Vein endothelial cell (primary cell): Measurements from ENCODE around the gene ZFYVE1. TPM values are rescaled to one million over a fixed set of nuclear protein-coding genes. Genes with fewer than 3 reads are reported as not detected.

ENCODE experiments used
- small RNA-seq: library from RNA; depleted of rRNA; stranded (forward); fragments of <200 nt; gene quantifications from one replicate; pipeline ENCODE3, GENCODE V24; 2012
- total RNA-seq: library from RNA; depleted of rRNA; stranded (reverse); fragments of >200 nt; gene quantifications from 2 replicates; pipeline ENCODE4 v1.2.3, GENCODE V29; 2012

ZFYVE1 gene, protein sequence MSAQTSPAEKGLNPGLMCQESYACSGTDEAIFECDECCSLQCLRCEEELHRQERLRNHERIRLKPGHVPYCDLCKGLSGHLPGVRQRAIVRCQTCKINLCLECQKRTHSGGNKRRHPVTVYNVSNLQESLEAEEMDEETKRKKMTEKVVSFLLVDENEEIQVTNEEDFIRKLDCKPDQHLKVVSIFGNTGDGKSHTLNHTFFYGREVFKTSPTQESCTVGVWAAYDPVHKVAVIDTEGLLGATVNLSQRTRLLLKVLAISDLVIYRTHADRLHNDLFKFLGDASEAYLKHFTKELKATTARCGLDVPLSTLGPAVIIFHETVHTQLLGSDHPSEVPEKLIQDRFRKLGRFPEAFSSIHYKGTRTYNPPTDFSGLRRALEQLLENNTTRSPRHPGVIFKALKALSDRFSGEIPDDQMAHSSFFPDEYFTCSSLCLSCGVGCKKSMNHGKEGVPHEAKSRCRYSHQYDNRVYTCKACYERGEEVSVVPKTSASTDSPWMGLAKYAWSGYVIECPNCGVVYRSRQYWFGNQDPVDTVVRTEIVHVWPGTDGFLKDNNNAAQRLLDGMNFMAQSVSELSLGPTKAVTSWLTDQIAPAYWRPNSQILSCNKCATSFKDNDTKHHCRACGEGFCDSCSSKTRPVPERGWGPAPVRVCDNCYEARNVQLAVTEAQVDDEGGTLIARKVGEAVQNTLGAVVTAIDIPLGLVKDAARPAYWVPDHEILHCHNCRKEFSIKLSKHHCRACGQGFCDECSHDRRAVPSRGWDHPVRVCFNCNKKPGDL
- 29.7 and 30.3 TPM in 2 replicates for total RNA-seq

DNA sequence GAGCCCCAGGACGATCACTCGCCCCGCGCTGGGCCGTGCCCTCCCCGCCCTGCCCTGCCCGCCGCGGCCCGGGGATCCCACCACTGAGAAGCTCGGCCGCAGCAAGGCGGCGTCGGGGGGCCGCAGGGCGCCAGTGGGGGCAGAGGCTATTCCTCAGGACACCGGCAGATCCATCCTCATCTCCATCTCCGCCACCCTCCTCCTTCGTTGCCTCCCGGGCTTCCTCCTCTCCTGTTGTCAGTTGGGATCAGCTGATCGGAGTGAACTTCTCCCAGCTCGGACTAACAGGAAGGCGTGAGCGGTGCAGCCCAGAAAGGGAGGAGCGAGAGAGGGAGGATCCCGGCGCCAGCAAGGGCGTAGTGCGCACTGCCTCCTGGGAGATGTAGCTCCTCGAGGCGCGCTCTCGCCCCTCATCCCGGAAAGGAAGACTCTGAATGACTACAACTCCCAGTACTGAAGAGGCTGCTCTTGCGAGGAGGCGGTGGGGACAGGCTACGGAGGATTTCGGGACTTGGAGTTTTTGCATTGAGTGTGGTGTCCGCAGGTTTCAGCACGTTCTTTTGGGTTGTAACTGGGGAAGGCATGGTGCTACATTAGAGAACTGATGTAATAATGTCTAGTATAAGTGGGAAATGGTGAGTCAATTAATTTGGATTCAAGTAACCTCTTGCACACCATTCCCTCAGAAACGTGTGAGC lies at the start of gene ZFYVE1:
Gene ZFYVE1 (minus strand): TSS at position 262 of the 698 bp plus-strand sequence. CDS start 2,598 bp downstream, outside the sequence.

DNA sequence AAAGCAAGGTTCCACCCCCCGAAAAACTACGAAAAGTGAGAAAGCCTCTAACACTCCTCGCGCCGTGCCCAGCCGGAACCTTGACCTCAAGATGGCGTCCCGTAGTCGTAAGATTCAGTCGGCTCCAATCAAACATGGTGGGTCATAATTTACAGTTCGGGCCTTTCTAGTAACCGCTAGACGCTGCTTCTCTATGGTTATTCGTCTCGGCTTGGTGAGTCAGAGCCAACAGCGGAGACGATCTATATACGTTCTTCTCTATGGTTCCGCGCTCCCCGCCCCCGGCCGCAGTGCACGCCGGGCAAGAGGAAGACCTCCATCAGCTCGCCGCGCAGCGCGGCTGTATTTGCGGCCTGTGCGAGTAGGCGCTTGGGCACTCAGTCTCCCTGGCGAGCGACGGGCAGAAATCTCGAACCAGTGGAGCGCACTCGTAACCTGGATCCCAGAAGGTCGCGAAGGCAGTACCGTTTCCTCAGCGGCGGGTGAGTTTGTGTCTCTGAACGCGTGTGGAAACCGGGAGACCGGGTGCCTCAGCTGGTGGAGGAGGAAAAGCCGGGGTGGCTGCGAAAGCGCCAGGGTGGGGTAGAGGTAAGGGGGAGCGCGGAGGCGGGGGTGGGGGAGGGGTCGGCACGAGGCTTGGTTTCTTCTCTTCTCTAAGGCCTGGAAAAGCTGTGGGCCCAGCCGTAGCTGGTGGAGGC lies 31.5 kb upstream of the ZFYVE1 start, which contains the start of gene RBM25:
Gene RBM25 (plus strand): TSS at position 311 of the 698 bp plus-strand sequence. CDS start 13,108 bp downstream, outside the sequence.

DNA sequence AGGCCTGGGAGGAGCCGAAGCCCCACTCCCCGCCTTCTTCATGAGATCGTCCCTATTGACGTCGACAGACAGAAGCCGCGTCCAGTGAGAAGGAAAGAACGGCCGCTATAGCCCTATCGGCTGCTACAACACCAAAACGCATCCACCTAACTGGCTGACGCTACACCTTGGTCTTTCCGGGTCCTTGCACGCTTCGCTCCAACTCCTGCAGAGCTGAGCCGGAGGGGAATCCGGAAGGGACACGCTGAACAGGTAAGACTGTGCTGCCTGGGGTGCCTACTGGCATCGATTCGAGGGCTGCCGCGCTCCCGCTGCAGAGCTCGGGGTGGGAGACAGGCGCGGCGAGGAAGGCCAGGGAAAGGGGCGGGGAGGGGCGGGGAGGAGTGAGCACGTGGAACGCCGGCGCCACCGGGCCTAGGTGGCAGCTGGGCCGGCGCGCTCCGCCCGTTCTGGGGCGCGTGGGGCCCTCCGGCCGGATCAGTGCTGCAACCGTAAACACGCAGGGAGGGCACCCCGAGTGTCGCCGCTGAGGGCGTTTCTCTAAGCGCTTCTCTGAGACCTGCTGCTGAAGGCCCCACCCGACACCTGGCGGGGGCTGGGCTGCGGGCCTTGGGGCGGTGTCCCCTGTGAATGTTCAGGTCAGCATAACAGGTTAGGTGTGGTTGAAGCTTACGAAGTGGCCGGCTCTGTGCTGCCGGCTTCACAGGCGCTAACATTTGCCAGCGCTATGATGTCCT lies 100.4 kb downstream of the ZFYVE1 start, which contains the start of gene DCAF4:
Gene DCAF4 (plus strand): TSS at position 173 of the 737 bp plus-strand sequence. CDS start 11,515 bp downstream, outside the sequence.

Small RNAs within 50 kb of the gene (small RNA-seq; reads per million reads assigned to genes)
- gene RN7SL586P: not detected

Other genes with a start within 250 kb of the ZFYVE1 start
- gene DPF3, start 133.0 kb downstream of the ZFYVE1 start, total RNA-seq: 4.2 and 7.0 TPM in 2 replicates
- 10.1 and 12.5 TPM in 2 replicates for gene DCAF4, start 100.6 kb downstream of the ZFYVE1 start, total RNA-seq
- gene RBM25, start 31.4 kb upstream of the ZFYVE1 start, total RNA-seq: 39.2 and 61.5 TPM in 2 replicates
- 45.7 and 49.0 TPM in 2 replicates for gene PSEN1, start 109.4 kb upstream of the ZFYVE1 start, total RNA-seq
- 10.1 and 11.4 TPM in 2 replicates for gene PAPLN, start 210.4 kb upstream of the ZFYVE1 start, total RNA-seq